ENCODE measurements around the gene RNF220. TPM values are rescaled to one million over a fixed set of nuclear protein-coding genes. Genes with fewer than 3 reads are reported as not detected.

Gene RNF220
- total and polyA plus RNA-seq, 8 donors, result 50.8 to 108 (median 91.3) TPM

GRCh38 chr1:44361478-44361877, 43.6 kb upstream of the RNF220 start:
- no peak overlapping the region for H3K27ac ChIP-seq
- no peak for TF ChIP-seq CTCF (IDR thresholded peaks at IDR 0.05)
- H3K27me3 ChIP-seq, result no peaks in the 10 kb centered on the region
- no peak for ATAC-seq
- DNase-seq, result no peak
- no peaks in the 10 kb centered on the region for H3K9me3 ChIP-seq
- H3K36me3 ChIP-seq, result no peaks in the 10 kb centered on the region
- H3K4me1 ChIP-seq, result no peaks in the 10 kb centered on the region
- no peak overlapping the region for H3K4me3 ChIP-seq
- intact Hi-C loops (cut with DNase I), result no loop called here

GRCh38 chr1:44366371-44366975, 38.6 kb upstream of the RNF220 start:
- H3K27me3 ChIP-seq, result no peaks in the 10 kb centered on the region
- no peak for TF ChIP-seq CTCF (IDR thresholded peaks at IDR 0.05)
- no peaks in the 10 kb centered on the region for H3K4me1 ChIP-seq
- H3K27ac ChIP-seq, result no peak overlapping the region
- no peaks in the 10 kb centered on the region for H3K9me3 ChIP-seq
- DNase-seq (no peak), ATAC-seq (no peak)
- H3K36me3 ChIP-seq, result no peaks in the 10 kb centered on the region
- intact Hi-C loops (cut with DNase I), result no loop called here
- no peak overlapping the region for H3K4me3 ChIP-seq

- ATAC-seq (no peak), DNase-seq (no peak)
- Histone ChIP-seq H3K4me1 (no peaks in the 10 kb centered on the region), H3K36me3 (no peaks in the 10 kb centered on the region), H3K9me3 (no peaks in the 10 kb centered on the region), H3K27me3 (no peaks in the 10 kb centered on the region), H3K4me3 (no peak overlapping the region), H3K27ac (no peak overlapping the region)
- intact Hi-C loops (cut with DNase I), result no loop called here
- no peak for TF ChIP-seq CTCF (IDR thresholded peaks at IDR 0.05)
These were observed 37.1 kb upstream of the RNF220 start for GRCh38 chr1:44367944-44368343.

- intact Hi-C loops (cut with DNase I), result no loop called here
- ATAC-seq, result no peak
- no peak for TF ChIP-seq CTCF (IDR thresholded peaks at IDR 0.05)
- Histone ChIP-seq H3K4me1 (no peaks in the 10 kb centered on the region), H3K4me3 (no peak overlapping the region), H3K9me3 (no peaks in the 10 kb centered on the region), H3K27ac (no peak overlapping the region), H3K36me3 (no peaks in the 10 kb centered on the region), H3K27me3 (no peaks in the 10 kb centered on the region)
- DNase-seq, result no peak
These were observed 36.4 kb upstream of the RNF220 start for GRCh38 chr1:44368471-44369151.

GRCh38 chr1:44371206-44371605, 33.8 kb upstream of the RNF220 start:
- intact Hi-C loops (cut with DNase I), result no loop called here
- no peaks in the 10 kb centered on the region for H3K27me3 ChIP-seq
- no peaks in the 10 kb centered on the region for H3K9me3 ChIP-seq
- H3K27ac ChIP-seq, result no peak overlapping the region
- TF ChIP-seq CTCF (IDR thresholded peaks at IDR 0.05), result no peak
- DNase-seq (no peak), ATAC-seq (no peak)
- H3K4me3 ChIP-seq, result no peak overlapping the region
- no peaks in the 10 kb centered on the region for H3K4me1 ChIP-seq
- H3K36me3 ChIP-seq, result no peaks in the 10 kb centered on the region
